HUES48 (cell line): ENCODE results near the gene MYOZ1.
A peak's percentile ranks its signal among the peaks of the same experiment; 100 is the strongest.

Source experiments
- H3K27ac ChIP-seq: one replicate; pipeline ENCODE4 v1.7.0; 2013; ENCODE audit warnings: low read depth, low read length, inconsistent platforms
- H3K27me3 ChIP-seq: 2 replicates; pipeline ENCODE4 v1.6.1; 2013; ENCODE audit warnings: mild to moderate bottlenecking, low read length; ENCODE audit not compliant: control insufficient read depth, insufficient read depth
- H3K36me3 ChIP-seq: 2 replicates; pipeline ENCODE4 v1.6.1; 2013; ENCODE audit warnings: low read length; ENCODE audit not compliant: control insufficient read depth, insufficient read depth
- H3K4me1 ChIP-seq: 2 replicates; pipeline ENCODE4 v1.6.1; 2013; ENCODE audit warnings: mild to moderate bottlenecking, low read length; ENCODE audit not compliant: control insufficient read depth, insufficient read depth
- H3K4me3 ChIP-seq: 2 replicates; pipeline ENCODE4 v1.5.1; 2013; ENCODE audit warnings: mild to moderate bottlenecking, low read depth, low read length
- H3K9ac ChIP-seq: 2 replicates; pipeline ENCODE4 v1.6.1; 2013; ENCODE audit warnings: mild to moderate bottlenecking, low read depth, low read length, moderate library complexity
- H3K9me3 ChIP-seq: 2 replicates; pipeline ENCODE4 v1.6.1; 2013; ENCODE audit warnings: low read length; ENCODE audit not compliant: control insufficient read depth, insufficient read depth

Gene MYOZ1

DNA sequence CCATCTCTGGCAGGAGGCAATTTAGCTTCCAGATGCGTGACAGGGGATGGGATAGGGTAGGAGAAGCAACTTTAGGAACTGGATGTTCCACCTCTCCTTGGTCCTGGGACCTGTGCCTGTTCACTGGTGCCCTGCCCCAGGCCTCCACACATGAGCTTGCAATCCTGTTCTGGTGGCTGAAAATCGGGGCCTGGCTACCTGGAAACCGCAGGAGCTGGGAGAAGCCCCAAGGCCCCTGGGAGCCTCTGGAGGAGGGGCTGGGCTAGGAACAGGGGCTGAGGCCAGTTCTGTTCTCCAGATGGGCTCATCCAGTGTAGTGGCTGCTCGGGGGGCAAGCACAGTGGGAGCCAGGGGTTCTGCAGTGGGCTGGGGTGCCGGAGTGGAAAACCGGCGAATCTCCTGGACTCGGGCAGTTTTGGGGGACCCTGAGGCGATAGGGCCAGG, 5.3 kb upstream of the MYOZ1 start:
- Histone ChIP-seq H3K4me3 (peak overlapping the region; percentile 76; the same call in 1 of the 2 replicates), H3K4me1 (peaks cover 13% of the 10 kb centered on the region), H3K36me3 (no peaks in the 10 kb centered on the region), H3K27me3 (no peaks in the 10 kb centered on the region), H3K9ac (0 out of 2 replicates have a peak overlapping the region, but pooled peaks have one; percentile 46), H3K9me3 (no peaks in the 10 kb centered on the region), H3K27ac (no peak overlapping the region)

DNA sequence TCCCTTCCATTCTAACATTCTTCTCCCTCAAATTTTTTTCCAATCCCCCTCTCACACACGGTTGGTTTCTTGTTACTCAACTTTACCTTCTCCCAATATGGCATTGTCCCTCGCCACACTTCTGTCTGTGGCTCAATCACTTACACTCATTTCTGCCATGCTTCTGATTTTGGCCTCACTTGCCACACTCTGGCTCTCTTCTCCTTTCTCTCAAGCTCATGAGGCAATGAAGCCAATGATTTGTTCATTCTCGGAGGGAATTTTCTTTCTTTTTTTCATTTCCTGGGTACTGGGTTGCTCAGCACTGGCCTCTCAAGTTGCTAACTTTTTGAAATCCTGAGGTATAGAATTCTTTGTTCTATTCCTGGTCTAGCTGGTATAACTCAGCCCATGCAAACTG, 4.0 kb upstream of the MYOZ1 start:
- no peaks in the 10 kb centered on the region for H3K9me3 ChIP-seq
- H3K27ac ChIP-seq = no peak overlapping the region
- H3K9ac ChIP-seq = no peak overlapping the region
- H3K4me1 ChIP-seq = peaks cover 13% of the 10 kb centered on the region
- H3K4me3 ChIP-seq = no peak overlapping the region
- H3K36me3 ChIP-seq = no peaks in the 10 kb centered on the region
- no peaks in the 10 kb centered on the region for H3K27me3 ChIP-seq

DNA sequence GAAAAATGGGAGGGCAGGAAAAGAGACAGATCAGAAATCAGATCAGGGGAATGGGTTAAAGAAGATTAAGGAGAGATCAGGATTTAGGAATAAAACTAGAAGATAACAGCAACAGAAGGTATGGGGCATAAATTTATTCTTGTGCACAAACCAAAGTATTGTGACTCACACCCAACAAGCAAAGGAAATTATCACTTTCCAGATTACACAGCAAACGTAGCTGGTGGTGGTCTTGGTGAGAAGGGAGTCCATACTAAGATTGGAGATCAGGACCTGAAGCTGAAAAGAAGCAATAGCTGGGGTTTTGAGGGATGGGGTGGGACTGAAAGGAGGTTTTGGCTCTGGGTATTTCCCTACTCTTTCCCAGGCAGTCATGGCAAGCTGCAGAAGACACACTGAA, 3.5 kb upstream of the MYOZ1 start:
- Histone ChIP-seq H3K27me3 (no peaks in the 10 kb centered on the region), H3K4me3 (no peak overlapping the region), H3K36me3 (no peaks in the 10 kb centered on the region), H3K4me1 (peaks cover 13% of the 10 kb centered on the region), H3K9me3 (no peaks in the 10 kb centered on the region), H3K9ac (no peak overlapping the region), H3K27ac (no peak overlapping the region)

DNA sequence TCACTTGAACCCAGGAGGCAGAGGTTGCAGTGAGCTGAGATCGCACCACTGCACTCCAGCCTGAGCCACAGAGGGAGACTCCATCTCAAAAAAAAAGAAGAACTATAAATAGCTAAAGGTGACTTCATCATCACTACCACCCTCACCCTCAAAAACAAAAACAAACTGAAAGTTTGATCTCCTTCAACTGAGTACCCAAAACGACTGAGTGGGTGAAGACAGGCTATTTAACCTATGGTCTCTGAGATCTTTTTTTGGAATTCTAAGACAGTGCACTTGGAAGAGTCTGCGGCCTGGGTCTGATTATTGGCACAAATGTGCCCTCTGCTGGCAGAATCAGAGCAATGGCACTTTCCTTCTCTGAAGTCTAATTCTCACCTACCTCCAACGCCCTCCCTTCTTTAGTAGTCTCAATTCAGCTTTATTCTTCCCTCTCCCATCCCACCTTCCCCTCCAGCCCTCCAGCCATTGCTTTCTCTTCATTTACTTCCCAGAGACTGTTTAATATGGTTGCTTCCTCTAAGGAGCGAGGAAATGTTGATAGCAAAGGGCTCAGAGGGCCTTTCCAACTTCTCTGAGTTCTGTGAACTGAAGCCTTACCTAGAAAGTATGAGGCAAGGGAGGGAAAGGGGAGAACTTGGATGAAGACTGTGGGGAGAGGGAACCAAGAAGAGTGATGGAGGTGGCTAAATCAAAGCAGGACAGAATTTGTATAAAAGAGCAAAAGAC, 2.9 kb upstream of the MYOZ1 start:
- H3K9ac ChIP-seq = no peak overlapping the region
- H3K27me3 ChIP-seq = no peaks in the 10 kb centered on the region

DNA sequence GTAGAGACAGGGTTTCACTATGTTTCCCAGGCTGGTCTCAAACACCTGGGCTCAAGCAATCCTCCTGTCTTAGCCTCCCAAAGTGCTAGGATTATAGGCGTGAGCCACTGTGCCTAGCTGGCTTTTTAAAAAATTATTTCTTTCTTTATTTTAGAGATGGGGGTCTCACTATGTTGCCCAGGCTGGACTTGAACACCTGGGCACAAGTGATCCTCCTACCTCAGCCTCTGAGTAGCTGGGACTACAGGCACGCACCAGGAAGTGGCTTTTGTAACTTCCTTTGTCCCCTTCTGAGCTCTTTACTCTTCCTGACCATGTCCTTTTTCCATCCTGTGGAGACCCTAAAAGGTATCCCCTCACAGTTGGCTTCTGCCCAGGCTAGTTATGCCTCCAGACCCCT, 2.1 kb upstream of the MYOZ1 start:
- H3K36me3 ChIP-seq = no peaks in the 10 kb centered on the region
- no peak overlapping the region for H3K27ac ChIP-seq
- no peaks in the 10 kb centered on the region for H3K9me3 ChIP-seq
- no peaks in the 10 kb centered on the region for H3K27me3 ChIP-seq
- H3K9ac ChIP-seq = no peak overlapping the region
- peaks cover 10% of the 10 kb centered on the region; the same call in 1 of the 2 replicates for H3K4me1 ChIP-seq
- H3K4me3 ChIP-seq = no peak overlapping the region

More for the DNA sequence above, 2.9 kb upstream of the MYOZ1 start:
- H3K4me1 ChIP-seq = peaks cover 13% of the 10 kb centered on the region
- H3K9me3 ChIP-seq = no peaks in the 10 kb centered on the region
- no peak overlapping the region for H3K4me3 ChIP-seq
- H3K36me3 ChIP-seq = no peaks in the 10 kb centered on the region
- no peak overlapping the region for H3K27ac ChIP-seq

DNA sequence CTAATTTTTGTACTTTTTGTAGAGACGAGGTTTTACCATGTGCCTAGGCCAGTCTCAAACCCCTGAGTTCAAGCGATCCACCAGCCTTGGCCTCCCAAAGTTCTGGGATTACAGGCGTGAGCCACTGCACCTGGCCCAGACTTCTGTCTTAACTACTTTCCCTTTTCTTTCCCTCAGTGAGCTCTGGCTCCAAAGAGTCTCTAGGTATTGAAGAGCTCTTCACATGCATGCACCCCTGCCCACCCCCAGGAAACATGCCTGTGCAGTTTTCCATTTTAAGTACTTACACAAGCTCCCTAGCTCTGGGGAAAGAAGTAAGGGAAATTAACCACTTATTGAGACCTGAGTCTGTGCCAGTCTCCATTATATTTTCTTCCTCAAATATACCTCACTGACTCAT, 2.0 kb downstream of the MYOZ1 start:
- Histone ChIP-seq H3K36me3 (no peaks in the 10 kb centered on the region), H3K4me3 (no peak overlapping the region)

DNA sequence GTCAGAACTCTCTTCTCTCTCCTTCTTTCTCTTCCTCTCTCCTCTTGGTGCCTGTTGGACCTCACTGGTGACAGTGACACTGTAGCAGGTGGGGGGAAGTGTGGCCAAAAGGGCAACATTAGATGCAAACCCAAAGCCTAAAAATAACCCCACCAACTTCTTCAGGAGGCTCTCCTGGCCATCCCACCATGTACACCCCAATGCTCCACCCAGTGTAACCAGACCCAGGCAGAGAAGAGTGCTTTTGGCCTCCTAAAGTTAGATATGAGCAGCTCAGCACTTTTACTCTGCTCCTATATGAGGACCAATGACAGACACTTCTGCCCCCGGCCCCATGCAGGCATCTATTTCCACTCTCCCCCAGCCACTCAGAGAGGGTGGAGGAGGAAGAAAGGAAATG, 5.5 kb downstream of the MYOZ1 start:
- H3K36me3 ChIP-seq = no peaks in the 10 kb centered on the region
- H3K27ac ChIP-seq = no peak overlapping the region

More for the DNA sequence above, 2.0 kb downstream of the MYOZ1 start:
- Histone ChIP-seq H3K9me3 (no peaks in the 10 kb centered on the region), H3K9ac (no peak overlapping the region), H3K4me1 (no peaks in the 10 kb centered on the region), H3K27ac (no peak overlapping the region), H3K27me3 (no peaks in the 10 kb centered on the region)

DNA sequence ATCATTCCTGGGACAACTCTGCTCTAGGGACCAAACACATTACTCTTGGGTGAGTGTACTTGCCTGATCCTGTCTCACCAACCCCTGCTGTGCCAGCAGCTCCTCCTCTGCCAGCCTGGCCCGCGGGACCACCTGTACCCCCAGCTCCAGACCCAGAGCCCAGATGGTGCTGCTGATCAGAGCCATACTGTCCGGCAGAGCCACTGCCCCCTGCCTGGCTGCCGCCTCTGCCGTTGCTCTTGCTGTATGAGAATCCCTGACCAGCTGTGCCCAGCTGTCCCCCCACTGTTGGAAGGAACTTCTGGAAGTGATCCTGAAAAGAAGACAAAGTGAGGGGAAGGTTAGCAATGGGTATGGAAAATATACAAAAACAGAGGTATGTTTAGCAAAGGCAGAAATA, 6.9 kb downstream of the MYOZ1 start:
- no peaks in the 10 kb centered on the region for H3K27me3 ChIP-seq
- H3K27ac ChIP-seq = no peak overlapping the region
- H3K4me3 ChIP-seq = no peak overlapping the region
- no peaks in the 10 kb centered on the region for H3K36me3 ChIP-seq
- H3K9me3 ChIP-seq = no peaks in the 10 kb centered on the region
- H3K4me1 ChIP-seq = no peaks in the 10 kb centered on the region
- no peak overlapping the region for H3K9ac ChIP-seq

More for the DNA sequence above, 5.5 kb downstream of the MYOZ1 start:
- H3K27me3 ChIP-seq = no peaks in the 10 kb centered on the region
- H3K4me3 ChIP-seq = no peak overlapping the region
- no peak overlapping the region for H3K9ac ChIP-seq
- H3K9me3 ChIP-seq = no peaks in the 10 kb centered on the region
- no peaks in the 10 kb centered on the region for H3K4me1 ChIP-seq

DNA sequence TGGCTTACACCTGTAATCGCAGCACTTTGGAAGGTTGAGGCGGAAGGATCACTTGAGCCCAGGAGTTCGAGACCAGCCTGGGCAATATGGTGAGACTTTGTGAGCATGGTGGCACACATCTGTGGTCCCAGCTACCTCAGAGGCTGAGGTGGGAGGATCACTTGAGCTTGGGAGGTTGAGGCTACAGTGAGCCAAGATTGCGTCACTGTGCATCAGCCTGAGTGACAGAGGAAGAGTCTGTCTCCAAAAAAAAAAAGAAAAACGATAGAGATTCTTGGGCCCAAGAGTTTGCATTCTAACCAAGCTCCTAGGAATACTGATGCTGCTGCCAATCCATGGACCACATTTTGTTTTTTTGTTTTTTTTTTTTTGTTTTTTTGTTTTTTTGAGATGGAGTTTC, 12.1 kb downstream of the MYOZ1 start:
- no peak overlapping the region for H3K9ac ChIP-seq
- H3K4me3 ChIP-seq = no peak overlapping the region
- no peaks in the 10 kb centered on the region for H3K27me3 ChIP-seq
- no peak overlapping the region for H3K27ac ChIP-seq
- H3K36me3 ChIP-seq = no peaks in the 10 kb centered on the region
- no peaks in the 10 kb centered on the region for H3K4me1 ChIP-seq
- no peaks in the 10 kb centered on the region for H3K9me3 ChIP-seq

DNA sequence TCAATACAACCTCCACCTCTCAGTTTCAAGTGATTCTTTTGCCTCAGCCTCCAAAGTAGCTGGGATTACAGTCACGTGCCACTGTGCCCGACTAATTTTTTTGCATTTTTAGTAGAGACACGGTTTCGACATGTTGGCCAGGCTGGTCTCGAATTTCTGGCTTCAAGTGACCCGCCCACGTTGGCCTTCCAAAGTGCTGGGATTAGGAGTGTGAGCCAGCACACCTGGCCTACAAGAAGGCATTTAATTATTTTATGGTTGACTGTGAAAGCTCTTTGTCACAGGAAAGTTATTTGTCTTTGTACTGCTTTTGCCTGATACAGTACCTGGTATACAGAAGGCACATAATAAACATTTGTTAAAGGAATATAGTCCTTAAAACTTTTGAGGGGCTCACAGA, 12.9 kb downstream of the MYOZ1 start:
- Histone ChIP-seq H3K4me3 (no peak overlapping the region), H3K9me3 (no peaks in the 10 kb centered on the region), H3K27me3 (no peaks in the 10 kb centered on the region), H3K36me3 (no peaks in the 10 kb centered on the region), H3K27ac (no peak overlapping the region), H3K4me1 (no peaks in the 10 kb centered on the region), H3K9ac (no peak overlapping the region)

DNA sequence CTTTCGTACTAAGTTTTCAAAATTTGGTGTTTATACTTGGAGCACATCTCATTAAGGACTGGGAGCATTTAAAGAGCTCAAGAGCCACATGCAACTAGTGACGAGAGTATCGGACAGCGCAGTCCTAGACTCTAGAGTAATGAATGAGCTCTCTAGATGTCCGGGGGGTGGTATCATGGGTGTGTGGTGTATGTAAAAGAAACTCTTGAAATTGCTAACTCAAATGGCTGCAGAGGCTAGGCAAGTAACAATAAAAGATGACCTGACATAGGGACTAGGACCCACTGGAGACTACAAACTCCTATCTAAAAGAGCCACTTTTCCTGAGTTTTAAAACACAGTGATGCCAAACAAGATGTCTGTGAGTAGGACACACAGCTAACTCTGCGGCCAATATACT, 14.0 kb downstream of the MYOZ1 start:
- H3K4me3 ChIP-seq = no peak overlapping the region
- H3K4me1 ChIP-seq = no peaks in the 10 kb centered on the region
- no peaks in the 10 kb centered on the region for H3K9me3 ChIP-seq
- H3K27ac ChIP-seq = no peak overlapping the region
- no peaks in the 10 kb centered on the region for H3K36me3 ChIP-seq
- no peak overlapping the region for H3K9ac ChIP-seq
- no peaks in the 10 kb centered on the region for H3K27me3 ChIP-seq
